SK-N-SH (cell line): ENCODE results near the gene RNLS.

Experiments used
- MAX ChIP-seq: IDR thresholded peaks from 2 replicates; pipeline ENCODE4 v1.4.0; 2012; ENCODE audit warnings: low read depth
- NFIC ChIP-seq: IDR thresholded peaks from 2 replicates; pipeline ENCODE4 v1.4.0; 2012; ENCODE audit warnings: borderline replicate concordance

- TF ChIP-seq NFIC, result peak; percentile 48
- TF ChIP-seq MAX, result no peak
Observed at GRCh38 chr10:88243836-88244730, 339.0 kb downstream of the RNLS start.
